Colonic mucosa (tissue), 4 donors: ENCODE data around the gene TSR1. TPM values are rescaled to one million over a fixed set of nuclear protein-coding genes. Genes with fewer than 3 reads are reported as not detected.

ENCODE experiments used
- DNase-seq: peaks from one replicate; pipeline ENCODE4 v3.0.0-alpha.2; 2020
- H3K27ac ChIP-seq: fragments of 200-600 bp; one replicate; pipeline ENCODE4 v1.8.0; 2021
- H3K27me3 ChIP-seq: fragments of 200-600 bp; one replicate; pipeline ENCODE4 v1.8.0; 2021
- H3K36me3 ChIP-seq: fragments of 200-600 bp; one replicate; pipeline ENCODE4 v1.8.0; 2021
- H3K4me1 ChIP-seq: fragments of 200-600 bp; one replicate; pipeline ENCODE4 v1.8.0; 2021; ENCODE audit warnings: mild to moderate bottlenecking
- H3K4me3 ChIP-seq: fragments of 200-600 bp; one replicate; pipeline ENCODE4 v1.8.0; 2021
- H3K9ac ChIP-seq, 2 donors: one replicate each; pipeline ENCODE4 v1.7.0; 2013; ENCODE audit warnings: control low read depth in 2 of 2, low read depth in 2 of 2, low read length in 2 of 2
- H3K9me3 ChIP-seq: fragments of 200-600 bp; one replicate; pipeline ENCODE4 v1.8.0; 2021
- intact Hi-C: fragments of 100-400 bp; cut with DNase I; formaldehyde crosslinking; loops from one replicate; pipeline ENCODE4 v1.14.1; 2022
- total RNA-seq, 2 donors: library from RNA; stranded (reverse); fragmentation: NEBNext Ultra II Directional in 1 of 2; extraction: Animal tissue kit (Norgen Biotek cat#: 25700) in 1 of 2; gene quantifications; one replicate each; pipeline ENCODE4 v1.2.1, GENCODE V29; 2021
- TF ChIP-seq, protein P1 (sequence below): fragments of 200-600 bp; IDR thresholded peaks from one replicate; pipeline ENCODE4 v1.8.0; 2022; ENCODE audit warnings: antibody characterized with exemption, mild to moderate bottlenecking
- donor health status: healthy.
- donor health status: DM: no; HTN: no; CAD: no.
- donor health status: DM: no; HTN: no; CAD: no.

TSR1 gene
- total RNA-seq, 2 donors from 2014 or later: 13.7 to 28.5 TPM

DNA sequence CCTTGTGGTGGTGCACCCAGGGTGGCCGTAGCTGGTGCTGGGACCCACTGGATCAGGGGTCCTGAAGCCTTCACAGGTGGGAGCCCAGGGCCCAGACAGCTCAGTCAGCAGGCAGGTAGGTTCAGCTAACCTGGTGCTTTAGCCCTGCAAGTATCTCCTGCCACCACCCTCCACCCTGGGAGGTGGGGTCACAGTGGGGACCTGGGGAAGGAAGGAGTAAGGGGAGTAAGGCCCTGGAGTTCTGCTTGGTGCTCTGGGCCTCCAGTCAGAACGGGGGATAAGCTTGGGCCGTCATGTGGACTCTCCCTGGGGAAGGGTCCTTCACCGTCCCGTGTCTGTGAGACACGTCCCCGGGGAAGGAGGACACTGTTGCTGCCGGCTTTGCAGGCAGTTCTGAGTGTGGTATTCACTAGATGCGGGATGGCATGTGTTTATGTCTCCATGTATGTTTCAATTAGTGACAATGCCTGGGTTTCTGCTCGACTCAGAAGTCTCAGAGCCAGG lies 21.7 kb upstream of the TSR1 start:
- intact Hi-C loops: no loop called here
- no peaks in the 10 kb centered on the region for H3K27me3 ChIP-seq
- no peaks in the 10 kb centered on the region for H3K9me3 ChIP-seq
- no peak for DNase-seq
- no peak overlapping the region for H3K4me3 ChIP-seq
- H3K27ac ChIP-seq: no peak overlapping the region
- TF ChIP-seq, protein P1, sequence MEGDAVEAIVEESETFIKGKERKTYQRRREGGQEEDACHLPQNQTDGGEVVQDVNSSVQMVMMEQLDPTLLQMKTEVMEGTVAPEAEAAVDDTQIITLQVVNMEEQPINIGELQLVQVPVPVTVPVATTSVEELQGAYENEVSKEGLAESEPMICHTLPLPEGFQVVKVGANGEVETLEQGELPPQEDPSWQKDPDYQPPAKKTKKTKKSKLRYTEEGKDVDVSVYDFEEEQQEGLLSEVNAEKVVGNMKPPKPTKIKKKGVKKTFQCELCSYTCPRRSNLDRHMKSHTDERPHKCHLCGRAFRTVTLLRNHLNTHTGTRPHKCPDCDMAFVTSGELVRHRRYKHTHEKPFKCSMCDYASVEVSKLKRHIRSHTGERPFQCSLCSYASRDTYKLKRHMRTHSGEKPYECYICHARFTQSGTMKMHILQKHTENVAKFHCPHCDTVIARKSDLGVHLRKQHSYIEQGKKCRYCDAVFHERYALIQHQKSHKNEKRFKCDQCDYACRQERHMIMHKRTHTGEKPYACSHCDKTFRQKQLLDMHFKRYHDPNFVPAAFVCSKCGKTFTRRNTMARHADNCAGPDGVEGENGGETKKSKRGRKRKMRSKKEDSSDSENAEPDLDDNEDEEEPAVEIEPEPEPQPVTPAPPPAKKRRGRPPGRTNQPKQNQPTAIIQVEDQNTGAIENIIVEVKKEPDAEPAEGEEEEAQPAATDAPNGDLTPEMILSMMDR: no peak
- H3K9ac ChIP-seq: no peak overlapping the region
- H3K36me3 ChIP-seq: no peaks in the 10 kb centered on the region
- H3K4me1 ChIP-seq: no peaks in the 10 kb centered on the region

DNA sequence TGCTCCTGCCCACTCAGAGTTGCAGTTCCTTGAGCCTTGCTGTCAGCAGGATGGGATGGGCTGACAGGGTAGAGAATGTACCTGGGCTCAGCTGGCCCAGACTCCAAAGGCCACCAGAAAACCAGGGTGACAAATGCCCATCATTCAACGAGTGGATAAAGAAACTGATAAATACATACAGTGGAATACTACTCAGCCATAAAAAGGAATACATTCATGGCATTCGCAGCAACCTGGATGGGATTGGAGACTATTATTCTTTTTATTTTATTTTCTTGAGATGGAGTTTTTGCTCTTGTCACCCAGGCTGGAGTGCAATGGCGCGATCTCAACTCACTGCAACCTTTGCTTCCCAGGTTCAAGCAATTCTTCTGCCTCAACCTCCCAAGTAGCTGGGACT lies 21.0 kb upstream of the TSR1 start:
- Histone ChIP-seq H3K9me3 (no peaks in the 10 kb centered on the region), H3K4me1 (no peaks in the 10 kb centered on the region), H3K27me3 (no peaks in the 10 kb centered on the region), H3K27ac (no peak overlapping the region), H3K9ac (no peak overlapping the region), H3K4me3 (no peak overlapping the region), H3K36me3 (no peaks in the 10 kb centered on the region)
- TF ChIP-seq, protein P1: no peak
- intact Hi-C loops: no loop called here
- no peak for DNase-seq

DNA sequence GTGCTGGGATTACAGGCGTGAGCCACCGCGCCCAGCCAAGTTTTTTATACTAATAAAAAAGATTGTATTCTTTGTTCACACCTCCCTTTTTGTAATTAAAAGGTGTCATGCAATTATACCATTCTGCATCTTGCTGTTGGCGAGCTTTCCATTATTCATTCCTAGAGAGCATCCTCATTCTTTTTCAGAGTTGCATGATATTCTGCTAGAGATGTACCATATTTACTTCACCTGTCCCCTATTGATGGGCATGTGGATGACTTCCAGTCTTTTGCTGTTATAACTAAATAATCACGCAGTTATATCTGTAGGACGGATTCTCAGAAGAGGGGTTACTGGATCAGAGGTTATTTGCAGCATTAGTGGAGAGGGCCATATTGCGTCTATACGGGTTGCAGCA lies 18.1 kb upstream of the TSR1 start:
- no peak overlapping the region for H3K27ac ChIP-seq
- TF ChIP-seq, protein P1: no peak
- H3K4me1 ChIP-seq: no peaks in the 10 kb centered on the region
- H3K9ac ChIP-seq: no peak overlapping the region
- DNase-seq: no peak
- no peaks in the 10 kb centered on the region for H3K36me3 ChIP-seq
- no peaks in the 10 kb centered on the region for H3K9me3 ChIP-seq
- no peak overlapping the region for H3K4me3 ChIP-seq
- intact Hi-C loops: no loop called here
- no peaks in the 10 kb centered on the region for H3K27me3 ChIP-seq

DNA sequence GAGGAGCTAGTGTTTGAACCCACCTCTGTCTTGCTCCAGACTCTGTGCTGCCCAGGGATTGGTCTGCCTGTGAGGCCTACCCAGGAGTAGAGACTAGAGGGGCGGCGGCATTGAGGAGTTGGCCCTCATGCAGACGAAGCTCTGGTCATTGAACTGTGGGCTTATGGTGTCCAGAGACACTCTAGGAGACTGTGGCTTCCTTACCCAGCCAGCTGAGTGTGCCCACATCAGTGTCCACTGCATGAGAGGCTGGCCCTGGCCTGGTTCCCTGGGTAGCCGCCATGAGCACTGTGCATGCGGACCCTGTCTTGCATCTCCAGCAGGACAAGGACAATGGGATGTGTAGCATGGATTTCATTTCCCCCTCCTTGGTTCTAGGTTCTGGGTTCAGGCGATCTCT lies 15.0 kb upstream of the TSR1 start:
- H3K9me3 ChIP-seq: no peaks in the 10 kb centered on the region
- intact Hi-C loops: no loop called here
- DNase-seq: no peak
- no peak overlapping the region for H3K27ac ChIP-seq
- no peak overlapping the region for H3K4me3 ChIP-seq
- no peaks in the 10 kb centered on the region for H3K36me3 ChIP-seq
- no peak overlapping the region for H3K9ac ChIP-seq
- TF ChIP-seq, protein P1: no peak
- H3K27me3 ChIP-seq: no peaks in the 10 kb centered on the region
- H3K4me1 ChIP-seq: no peaks in the 10 kb centered on the region

DNA sequence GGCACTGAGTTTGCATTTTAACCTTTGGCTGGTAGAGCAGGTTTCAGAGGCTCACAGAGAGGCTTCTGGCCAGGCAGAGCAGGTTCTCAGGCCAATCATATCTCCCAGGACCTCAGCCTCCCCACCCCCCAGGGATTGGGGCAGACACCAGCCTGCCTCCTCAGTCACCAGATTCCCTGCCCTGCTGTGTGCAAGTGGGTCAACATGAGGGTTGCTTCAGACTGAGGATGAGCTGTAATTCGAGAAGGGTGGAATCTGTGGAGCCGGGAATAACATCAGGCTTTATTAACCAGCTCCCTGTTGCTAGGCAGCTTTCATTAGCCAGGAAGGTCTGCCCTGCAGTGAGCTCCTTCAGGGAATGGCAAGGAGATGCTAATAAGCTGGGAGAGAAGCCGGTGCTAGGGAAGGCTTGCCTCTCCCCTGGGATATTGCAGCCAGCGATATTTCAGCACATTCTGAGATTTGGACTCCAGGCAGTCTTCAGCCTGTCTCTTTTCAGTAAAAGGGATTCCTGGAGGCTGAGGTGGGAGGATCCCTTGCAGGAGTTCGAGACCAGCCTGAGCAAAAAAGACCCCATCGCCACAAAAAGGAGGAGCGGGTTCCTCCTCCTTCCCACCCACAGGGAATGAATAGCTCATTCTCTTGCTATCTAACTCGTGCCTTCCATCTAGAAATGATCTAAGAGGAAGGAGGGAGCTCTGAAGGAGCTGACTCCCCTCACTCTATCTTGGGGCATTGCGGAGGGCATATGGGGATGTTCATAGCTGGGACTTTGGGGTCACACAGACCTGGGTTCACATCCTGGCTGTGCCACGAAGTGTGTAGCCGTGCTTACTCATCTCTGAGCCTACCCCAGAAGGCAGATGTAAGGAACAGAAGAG lies 11.8 kb upstream of the TSR1 start:
- H3K9ac ChIP-seq: no peak overlapping the region
- H3K4me3 ChIP-seq: no peak overlapping the region
- no peak overlapping the region for H3K27ac ChIP-seq
- DNase-seq: peak; percentile 63
- H3K9me3 ChIP-seq: no peaks in the 10 kb centered on the region
- no peaks in the 10 kb centered on the region for H3K36me3 ChIP-seq
- H3K4me1 ChIP-seq: no peaks in the 10 kb centered on the region
- intact Hi-C loops: no loop called here
- H3K27me3 ChIP-seq: no peaks in the 10 kb centered on the region
- TF ChIP-seq, protein P1: no peak
